ENCODE data around the gene SORBS2. TPM values are rescaled to one million over a fixed set of nuclear protein-coding genes. Genes with fewer than 3 reads are reported as not detected.

SORBS2 gene
- total RNA-seq, 1 experiment from 2014 or later, result not detected

GRCh38 chr4:185546335-185546734 lies 265.7 kb downstream of the SORBS2 start:
- H3K9me2 ChIP-seq (replicated peaks; ENCODE audit: insufficient read depth, low read length), result no peaks in the 10 kb centered on the region
- H2AFZ ChIP-seq (ENCODE audit: low read length), result no peak overlapping the region
- H3K9me3 ChIP-seq (ENCODE audit: low read length), result no peaks in the 10 kb centered on the region
- DNase-seq, result no peak
- H3K4me3 ChIP-seq (ENCODE audit: low read length), result no peak overlapping the region
- H3K79me2 ChIP-seq (ENCODE audit: low read length), result no peaks in the 10 kb centered on the region
- no peaks in the 10 kb centered on the region for H3K27me3 ChIP-seq (ENCODE audit: low read length)
- no peaks in the 10 kb centered on the region for H3K4me1 ChIP-seq (ENCODE audit: low read length)
- no peaks in the 10 kb centered on the region for H3K36me3 ChIP-seq (ENCODE audit: insufficient read depth, low read length)
- H4K20me1 ChIP-seq (ENCODE audit: insufficient read depth, low read depth, low read length), result no peaks in the 10 kb centered on the region
- no peak overlapping the region for H3K27ac ChIP-seq (ENCODE audit: low read length)
- no peak overlapping the region for H3K4me2 ChIP-seq (ENCODE audit: low read depth, low read length, poor library complexity, severe bottlenecking)
- H3K9ac ChIP-seq (ENCODE audit: low read length), result no peak overlapping the region

DNA sequence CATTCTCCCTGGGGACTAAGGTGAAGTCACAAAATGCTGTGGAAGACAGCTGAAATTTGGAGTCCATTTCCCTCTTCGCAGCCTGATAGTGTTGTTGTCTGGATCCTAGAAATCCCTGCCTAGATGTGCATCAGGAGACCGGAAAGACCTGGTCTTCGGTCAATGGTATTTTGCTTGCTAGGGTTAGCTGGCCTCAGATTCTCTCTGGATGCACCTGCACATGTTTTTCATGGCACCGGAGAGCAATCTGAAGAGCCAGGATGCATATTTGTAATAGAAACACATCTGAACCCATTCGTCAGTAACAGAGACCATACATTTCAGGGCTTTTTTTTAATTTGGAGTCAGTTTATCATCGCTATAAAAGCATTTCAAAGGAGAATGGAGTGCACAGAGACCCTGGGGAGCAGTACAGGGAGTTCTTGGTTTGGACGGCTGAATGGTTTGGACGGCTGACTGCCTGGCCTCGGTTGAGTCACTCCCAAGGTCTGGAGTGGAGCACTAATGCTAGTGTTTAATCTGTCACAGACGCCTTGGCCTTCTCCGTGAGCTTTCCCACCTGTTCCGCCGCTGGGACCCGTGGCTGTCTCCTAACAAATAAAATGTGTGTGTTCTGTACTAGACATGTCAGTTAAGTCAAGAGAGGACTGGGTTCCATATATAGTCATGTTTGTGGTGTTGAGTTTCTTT lies 269.2 kb downstream of the SORBS2 start:
- H4K20me1 ChIP-seq (ENCODE audit: insufficient read depth, low read depth, low read length), result no peaks in the 10 kb centered on the region
- no peak overlapping the region for H3K9ac ChIP-seq (ENCODE audit: low read length)
- H3K4me2 ChIP-seq (ENCODE audit: low read depth, low read length, poor library complexity, severe bottlenecking), result no peak overlapping the region
- H3K4me3 ChIP-seq (ENCODE audit: low read length), result no peak overlapping the region
- no peak for DNase-seq
- no peaks in the 10 kb centered on the region for H3K79me2 ChIP-seq (ENCODE audit: low read length)
- no peak overlapping the region for H2AFZ ChIP-seq (ENCODE audit: low read length)
- H3K27me3 ChIP-seq (ENCODE audit: low read length), result no peaks in the 10 kb centered on the region
- H3K36me3 ChIP-seq (ENCODE audit: insufficient read depth, low read length), result no peaks in the 10 kb centered on the region
- H3K27ac ChIP-seq (ENCODE audit: low read length), result no peak overlapping the region
- no peaks in the 10 kb centered on the region for H3K9me3 ChIP-seq (ENCODE audit: low read length)
- no peaks in the 10 kb centered on the region for H3K4me1 ChIP-seq (ENCODE audit: low read length)
- H3K9me2 ChIP-seq (replicated peaks; ENCODE audit: insufficient read depth, low read length), result no peaks in the 10 kb centered on the region

GRCh38 chr4:185541251-185541727 lies 270.7 kb downstream of the SORBS2 start:
- no peak for DNase-seq
- Histone ChIP-seq H3K9me3 (ENCODE audit: low read length) (no peaks in the 10 kb centered on the region), H3K27me3 (ENCODE audit: low read length) (no peaks in the 10 kb centered on the region), H2AFZ (ENCODE audit: low read length) (no peak overlapping the region), H3K9ac (ENCODE audit: low read length) (no peak overlapping the region), H3K4me3 (ENCODE audit: low read length) (no peak overlapping the region), H4K20me1 (ENCODE audit: insufficient read depth, low read depth, low read length) (no peaks in the 10 kb centered on the region), H3K4me2 (ENCODE audit: low read depth, low read length, poor library complexity, severe bottlenecking) (no peak overlapping the region), H3K4me1 (ENCODE audit: low read length) (no peaks in the 10 kb centered on the region), H3K36me3 (ENCODE audit: insufficient read depth, low read length) (no peaks in the 10 kb centered on the region), H3K27ac (ENCODE audit: low read length) (no peak overlapping the region), H3K9me2 (replicated peaks; ENCODE audit: insufficient read depth, low read length) (no peaks in the 10 kb centered on the region), H3K79me2 (ENCODE audit: low read length) (no peaks in the 10 kb centered on the region)

DNA sequence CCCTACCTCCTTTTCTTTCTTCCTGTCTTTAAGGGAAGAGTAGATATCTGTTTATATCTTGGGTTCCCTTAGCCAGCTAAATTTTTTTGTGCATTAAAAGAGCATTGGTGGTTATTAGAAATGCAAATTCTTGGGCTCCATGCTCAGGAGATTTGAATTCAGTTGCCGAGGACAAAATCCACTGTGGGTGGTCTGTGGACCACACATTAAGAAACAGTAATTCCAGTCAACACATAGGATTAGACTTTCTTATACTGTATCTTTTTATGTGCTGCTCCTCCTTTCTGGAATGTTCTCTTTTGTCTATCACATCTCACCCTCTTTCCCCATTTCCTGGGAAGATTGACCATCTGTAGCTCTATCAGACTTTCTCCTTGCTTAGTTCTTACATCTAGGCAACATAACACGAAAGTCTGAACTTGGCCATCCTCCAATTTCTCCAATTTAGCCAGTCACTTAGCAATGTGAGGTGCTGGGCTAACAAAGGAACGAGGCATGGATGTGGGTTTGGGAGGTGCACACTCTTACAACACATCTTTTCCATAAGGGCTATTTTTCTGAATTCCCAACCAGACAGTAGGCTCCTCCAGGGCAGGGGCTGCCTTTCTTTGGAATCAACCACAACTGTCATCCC lies 271.4 kb downstream of the SORBS2 start:
- no peaks in the 10 kb centered on the region for H3K79me2 ChIP-seq (ENCODE audit: low read length)
- no peak overlapping the region for H3K4me2 ChIP-seq (ENCODE audit: low read depth, low read length, poor library complexity, severe bottlenecking)
- DNase-seq, result no peak
- H4K20me1 ChIP-seq (ENCODE audit: insufficient read depth, low read depth, low read length), result no peaks in the 10 kb centered on the region
- no peak overlapping the region for H3K27ac ChIP-seq (ENCODE audit: low read length)
- no peaks in the 10 kb centered on the region for H3K9me2 ChIP-seq (replicated peaks; ENCODE audit: insufficient read depth, low read length)
- no peak overlapping the region for H2AFZ ChIP-seq (ENCODE audit: low read length)
- H3K27me3 ChIP-seq (ENCODE audit: low read length), result no peaks in the 10 kb centered on the region
- no peak overlapping the region for H3K9ac ChIP-seq (ENCODE audit: low read length)
- no peaks in the 10 kb centered on the region for H3K4me1 ChIP-seq (ENCODE audit: low read length)
- no peaks in the 10 kb centered on the region for H3K9me3 ChIP-seq (ENCODE audit: low read length)
- no peaks in the 10 kb centered on the region for H3K36me3 ChIP-seq (ENCODE audit: insufficient read depth, low read length)
- no peak overlapping the region for H3K4me3 ChIP-seq (ENCODE audit: low read length)

DNA sequence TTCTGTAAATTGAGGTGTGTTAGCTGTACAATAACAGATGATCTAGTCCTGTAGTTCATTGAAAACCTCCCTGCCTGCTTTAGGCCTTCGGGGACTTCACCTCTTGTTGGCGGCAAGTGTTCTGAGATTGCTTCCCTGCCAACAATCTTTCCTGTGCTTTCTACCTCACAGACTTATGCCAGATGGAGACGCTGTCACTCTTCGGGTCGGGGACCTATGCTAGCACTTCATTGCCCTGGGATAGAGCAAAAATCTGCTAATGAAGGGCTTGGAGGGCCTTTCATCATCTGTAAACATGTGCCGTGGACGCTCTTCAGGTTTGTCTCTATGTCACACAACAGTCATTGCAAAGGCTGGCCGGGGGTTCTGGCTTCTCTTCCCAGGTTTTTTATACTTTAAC lies 272.0 kb downstream of the SORBS2 start:
- H3K4me1 ChIP-seq (ENCODE audit: low read length), result no peaks in the 10 kb centered on the region
- no peak overlapping the region for H3K4me2 ChIP-seq (ENCODE audit: low read depth, low read length, poor library complexity, severe bottlenecking)
- no peak for DNase-seq
- no peaks in the 10 kb centered on the region for H4K20me1 ChIP-seq (ENCODE audit: insufficient read depth, low read depth, low read length)
- no peaks in the 10 kb centered on the region for H3K27me3 ChIP-seq (ENCODE audit: low read length)
- no peaks in the 10 kb centered on the region for H3K79me2 ChIP-seq (ENCODE audit: low read length)
- no peaks in the 10 kb centered on the region for H3K9me2 ChIP-seq (replicated peaks; ENCODE audit: insufficient read depth, low read length)
- no peaks in the 10 kb centered on the region for H3K36me3 ChIP-seq (ENCODE audit: insufficient read depth, low read length)
- no peak overlapping the region for H3K9ac ChIP-seq (ENCODE audit: low read length)
- H3K9me3 ChIP-seq (ENCODE audit: low read length), result no peaks in the 10 kb centered on the region
- H3K27ac ChIP-seq (ENCODE audit: low read length), result no peak overlapping the region
- no peak overlapping the region for H3K4me3 ChIP-seq (ENCODE audit: low read length)
- H2AFZ ChIP-seq (ENCODE audit: low read length), result no peak overlapping the region

GRCh38 chr4:185538806-185539205 lies 273.2 kb downstream of the SORBS2 start:
- Histone ChIP-seq H3K4me3 (ENCODE audit: low read length) (no peak overlapping the region), H3K36me3 (ENCODE audit: insufficient read depth, low read length) (no peaks in the 10 kb centered on the region), H4K20me1 (ENCODE audit: insufficient read depth, low read depth, low read length) (no peaks in the 10 kb centered on the region), H2AFZ (ENCODE audit: low read length) (no peak overlapping the region), H3K9me3 (ENCODE audit: low read length) (no peaks in the 10 kb centered on the region), H3K9ac (ENCODE audit: low read length) (no peak overlapping the region), H3K4me1 (ENCODE audit: low read length) (no peaks in the 10 kb centered on the region), H3K79me2 (ENCODE audit: low read length) (no peaks in the 10 kb centered on the region), H3K27ac (ENCODE audit: low read length) (no peak overlapping the region), H3K27me3 (ENCODE audit: low read length) (no peaks in the 10 kb centered on the region), H3K4me2 (ENCODE audit: low read depth, low read length, poor library complexity, severe bottlenecking) (no peak overlapping the region), H3K9me2 (replicated peaks; ENCODE audit: insufficient read depth, low read length) (no peaks in the 10 kb centered on the region)
- no peak for DNase-seq

- Histone ChIP-seq H3K27ac (ENCODE audit: low read length) (no peak overlapping the region), H2AFZ (ENCODE audit: low read length) (no peak overlapping the region), H3K27me3 (ENCODE audit: low read length) (no peaks in the 10 kb centered on the region), H3K4me3 (ENCODE audit: low read length) (no peak overlapping the region), H3K36me3 (ENCODE audit: insufficient read depth, low read length) (no peaks in the 10 kb centered on the region), H3K79me2 (ENCODE audit: low read length) (no peaks in the 10 kb centered on the region), H3K9me3 (ENCODE audit: low read length) (no peaks in the 10 kb centered on the region), H3K9ac (ENCODE audit: low read length) (no peak overlapping the region), H3K4me2 (ENCODE audit: low read depth, low read length, poor library complexity, severe bottlenecking) (no peak overlapping the region), H4K20me1 (ENCODE audit: insufficient read depth, low read depth, low read length) (no peaks in the 10 kb centered on the region), H3K9me2 (replicated peaks; ENCODE audit: insufficient read depth, low read length) (no peaks in the 10 kb centered on the region), H3K4me1 (ENCODE audit: low read length) (no peaks in the 10 kb centered on the region)
- no peak for DNase-seq
Observed at GRCh38 chr4:185536411-185536709, 275.6 kb downstream of the SORBS2 start.

GRCh38 chr4:185535612-185536410 lies 276.2 kb downstream of the SORBS2 start:
- no peak overlapping the region for H3K9ac ChIP-seq (ENCODE audit: low read length)
- no peak overlapping the region for H2AFZ ChIP-seq (ENCODE audit: low read length)
- DNase-seq, result no peak
- H3K4me1 ChIP-seq (ENCODE audit: low read length), result no peaks in the 10 kb centered on the region
- H3K27ac ChIP-seq (ENCODE audit: low read length), result no peak overlapping the region
- H3K27me3 ChIP-seq (ENCODE audit: low read length), result no peaks in the 10 kb centered on the region
- no peaks in the 10 kb centered on the region for H3K9me3 ChIP-seq (ENCODE audit: low read length)
- no peaks in the 10 kb centered on the region for H4K20me1 ChIP-seq (ENCODE audit: insufficient read depth, low read depth, low read length)
- no peaks in the 10 kb centered on the region for H3K79me2 ChIP-seq (ENCODE audit: low read length)
- no peak overlapping the region for H3K4me3 ChIP-seq (ENCODE audit: low read length)
- H3K9me2 ChIP-seq (replicated peaks; ENCODE audit: insufficient read depth, low read length), result no peaks in the 10 kb centered on the region
- no peaks in the 10 kb centered on the region for H3K36me3 ChIP-seq (ENCODE audit: insufficient read depth, low read length)
- no peak overlapping the region for H3K4me2 ChIP-seq (ENCODE audit: low read depth, low read length, poor library complexity, severe bottlenecking)
